A549 (cell line): Measurements from ENCODE around the gene CABP4. TPM values are rescaled to one million over a fixed set of nuclear protein-coding genes. Genes with fewer than 3 reads are reported as not detected.
"Not testable (repeated sequence)": the region's sequence is repeated elsewhere in the genome, so short reads cannot be mapped to it uniquely, and the experiment has no call there.

Experiments used
- ATAC-seq, 2 experiments: fragments of 200-7000 bp in 1 of 2; fragments of >200 bp in 1 of 2; cut with Nextera tagmentation in 1 of 2; cut with Tn5 transposase in 1 of 2; 3 replicates each; pipeline versions ENCODE4 v1.8.0 to v1.9.1; 2018 to 2020; ENCODE audit warnings: mild to moderate bottlenecking in 1 of 2, moderate library complexity in 1 of 2
- CTCF ChIA-PET: fragments of 300-600 bp; sonication (Branson Sonifier 250); formaldehyde crosslinking; extraction: SDS; loops from one replicate; lab custom pipeline; 2021; ENCODE audit warnings: antibody characterized with exemption, inconsistent platforms; lab: Yijun Ruan, JAX
- POLR2A ChIA-PET: fragments of 350-600 bp; formaldehyde crosslinking; extraction: SDS; loops from one replicate; lab custom pipeline; 2021; ENCODE audit warnings: antibody characterized with exemption, inconsistent platforms; lab: Yijun Ruan, JAX
- DNase-seq, 2 experiments: peaks; one replicate each; pipeline versions ENCODE4 v3.0.0 to v3.0.0-alpha.2; 2011 to 2016; ENCODE audit warnings: low read depth in 1 of 2, low spot score in 1 of 2
- FAIRE-seq: peaks from 2 replicates; lab custom pipeline; 2011; peaks lifted over from hg19 to GRCh38; lab: Jason Lieb, UNC
- H3K27ac ChIP-seq, 2 experiments: fragments of >200 bp; sonication (Bioruptor Twin); formaldehyde crosslinking; 3 replicates each; pipeline ENCODE4 v1.5.1; 2016 to 2017
- H3K4me1 ChIP-seq: fragments of >200 bp; sonication (Bioruptor Twin); formaldehyde crosslinking; 3 replicates; pipeline ENCODE4 v1.6.1; 2016
- H3K4me2 ChIP-seq: fragments of >200 bp; sonication (Bioruptor Twin); formaldehyde crosslinking; 3 replicates; pipeline ENCODE4 v1.6.1; 2016
- H3K4me3 ChIP-seq: fragments of >200 bp; sonication (Bioruptor Twin); formaldehyde crosslinking; 3 replicates; pipeline ENCODE4 v1.5.1; 2016
- H3K9me3 ChIP-seq: fragments of >200 bp; sonication (Bioruptor Twin); formaldehyde crosslinking; 3 replicates; pipeline ENCODE4 v1.6.1; 2016
- BHLHE40 ChIP-seq: IDR thresholded peaks from 2 replicates; pipeline ENCODE4 v1.6.1; 2012; ENCODE audit warnings: low read depth, low read length, inconsistent platforms
- CBX8 ChIP-seq: fragments of 200-600 bp; sonication (generic); IDR thresholded peaks from 2 replicates; pipeline ENCODE4 v1.6.1; 2016
- CHD2 ChIP-seq: fragments of 150-350 bp; IDR thresholded peaks from 2 replicates; pipeline ENCODE4 v1.6.1; 2014; ENCODE audit warnings: low read length; ENCODE audit not compliant: partially characterized antibody
- EHF ChIP-seq: fragments of 250-450 bp; sonication (Bioruptor Pico); IDR thresholded peaks from 2 replicates; pipeline ENCODE4 v1.5.0; 2020; ENCODE audit warnings: mild to moderate bottlenecking
- ESRRA ChIP-seq: fragments of 150-350 bp; IDR thresholded peaks from 2 replicates; pipeline ENCODE4 v1.6.1; 2014; ENCODE audit warnings: mild to moderate bottlenecking, low read length, borderline replicate concordance
- FOSL2 ChIP-seq, 2 experiments: fragments of 450-650 bp in 1 of 2; fragments of >200 bp in 1 of 2; sonication (Bioruptor Twin) in 1 of 2; formaldehyde crosslinking; IDR thresholded peaks; 2 replicates each; pipeline versions ENCODE4 v1.5.0 to v1.6.1; 2016 to 2020; ENCODE audit warnings: mild to moderate bottlenecking in 1 of 2, moderate library complexity in 1 of 2
- GATA3 ChIP-seq: IDR thresholded peaks from 2 replicates; pipeline ENCODE4 v1.6.1; 2012; ENCODE audit warnings: borderline replicate concordance
- HDAC2 ChIP-seq: fragments of 200-600 bp; sonication (generic); IDR thresholded peaks from 2 replicates; pipeline ENCODE4 v1.6.1; 2016
- HEYL ChIP-seq: fragments of 250-450 bp; sonication (Bioruptor Pico); IDR thresholded peaks from 2 replicates; pipeline ENCODE4 v1.8.0; 2021; ENCODE audit warnings: mild to moderate bottlenecking, moderate library complexity
- HOXB13 ChIP-seq: fragments of 250-450 bp; sonication (Bioruptor Pico); IDR thresholded peaks from 2 replicates; pipeline ENCODE4 v1.5.0; 2020; ENCODE audit warnings: low read depth, mild to moderate bottlenecking, moderate library complexity
- JUN ChIP-seq, 2 experiments: fragments of >200 bp; sonication (Bioruptor Twin); formaldehyde crosslinking; IDR thresholded peaks; 2 replicates in 1 of 2; 3 replicates in 1 of 2; pipeline ENCODE4 v1.6.1; 2016 to 2017
- KDM1A ChIP-seq: fragments of 200-600 bp; sonication (generic); IDR thresholded peaks from 2 replicates; pipeline ENCODE4 v1.6.1; 2016; ENCODE audit warnings: low read depth, mild to moderate bottlenecking
- MAZ ChIP-seq: fragments of 150-350 bp; IDR thresholded peaks from 2 replicates; pipeline ENCODE4 v1.6.1; 2014; ENCODE audit warnings: antibody characterized with exemption, low read depth, low read length, borderline replicate concordance
- NFE2L2 ChIP-seq: fragments of 150-350 bp; conservative IDR thresholded peaks from 2 replicates; pipeline ENCODE4 v1.6.1; 2014; ENCODE audit warnings: low read length
- NPAS2 ChIP-seq: fragments of 250-450 bp; sonication (Bioruptor Pico); IDR thresholded peaks from 2 replicates; pipeline ENCODE4 v1.8.0; 2022; ENCODE audit warnings: mild to moderate bottlenecking, moderate library complexity, borderline replicate concordance
- NR3C1 ChIP-seq: fragments of >200 bp; sonication (Bioruptor Twin); formaldehyde crosslinking; IDR thresholded peaks from 3 replicates; pipeline ENCODE4 v1.6.1; 2017
- PHF8 ChIP-seq: fragments of 200-600 bp; sonication (generic); IDR thresholded peaks from 2 replicates; pipeline ENCODE4 v1.6.1; 2016; ENCODE audit warnings: low read depth, mild to moderate bottlenecking, antibody characterized with exemption, moderate library complexity, borderline replicate concordance
- POLR2A ChIP-seq: IDR thresholded peaks from 2 replicates; pipeline ENCODE4 v1.6.1; 2012; ENCODE audit warnings: mild to moderate bottlenecking, low read length
- POLR2AphosphoS2 ChIP-seq: conservative IDR thresholded peaks from 2 replicates; pipeline ENCODE4 v1.6.1; 2012; ENCODE audit warnings: low read length, improper control_type of control experiment, inconsistent platforms
- RAD21 ChIP-seq, 2 experiments: fragments of >200 bp in 1 of 2; sonication (Bioruptor Twin) in 1 of 2; formaldehyde crosslinking in 1 of 2; IDR thresholded peaks in 1 of 2; conservative IDR thresholded peaks in 1 of 2; 2 replicates in 1 of 2; 3 replicates in 1 of 2; pipeline ENCODE4 v1.6.1; 2012 to 2018; ENCODE audit warnings: inconsistent platforms in 1 of 2
- SMC3 ChIP-seq: fragments of >200 bp; sonication (Bioruptor Twin); formaldehyde crosslinking; IDR thresholded peaks from 3 replicates; pipeline ENCODE4 v1.6.1; 2018; ENCODE audit warnings: inconsistent platforms
- SREBF2 ChIP-seq: fragments of 450-650 bp; IDR thresholded peaks from 2 replicates; pipeline ENCODE4 v1.6.1; 2014; ENCODE audit warnings: mild to moderate bottlenecking, moderate library complexity
- TFCP2L1 ChIP-seq: fragments of 250-450 bp; sonication (Bioruptor Pico); IDR thresholded peaks from 2 replicates; pipeline ENCODE4 v1.5.0; 2021; ENCODE audit warnings: mild to moderate bottlenecking
- WGBS: methylation state at CpG from one replicate; pipeline ENCODE4 v1.1.6; 2017; ENCODE audit errors: missing lambda C conversion rate; 5-methylcytosine and 5-hydroxymethylcytosine counted together
- polyA plus RNA-seq, 4 experiments: library from polyadenylated mRNA; depleted of rRNA in 3 of 4; stranded (reverse); fragments of >200 nt; fragmentation: RNase III in 1 of 4; extraction: RNeasy Plus Mini Kit Qiagen cat#74134 plus additional on column Dnase treatment in 1 of 4; gene quantifications; 2 replicates in 3 of 4; 3 replicates in 1 of 4; pipeline ENCODE4 v1.2.3, GENCODE V29; 2011 to 2017
- TF ChIP-seq, protein P1 (sequence below): IDR thresholded peaks from 2 replicates; pipeline ENCODE4 v1.6.1; 2012

Gene CABP4
- polyA plus RNA-seq, 2 of the 4 experiments (the other 2 are of a cell fraction): not detected

DNA sequence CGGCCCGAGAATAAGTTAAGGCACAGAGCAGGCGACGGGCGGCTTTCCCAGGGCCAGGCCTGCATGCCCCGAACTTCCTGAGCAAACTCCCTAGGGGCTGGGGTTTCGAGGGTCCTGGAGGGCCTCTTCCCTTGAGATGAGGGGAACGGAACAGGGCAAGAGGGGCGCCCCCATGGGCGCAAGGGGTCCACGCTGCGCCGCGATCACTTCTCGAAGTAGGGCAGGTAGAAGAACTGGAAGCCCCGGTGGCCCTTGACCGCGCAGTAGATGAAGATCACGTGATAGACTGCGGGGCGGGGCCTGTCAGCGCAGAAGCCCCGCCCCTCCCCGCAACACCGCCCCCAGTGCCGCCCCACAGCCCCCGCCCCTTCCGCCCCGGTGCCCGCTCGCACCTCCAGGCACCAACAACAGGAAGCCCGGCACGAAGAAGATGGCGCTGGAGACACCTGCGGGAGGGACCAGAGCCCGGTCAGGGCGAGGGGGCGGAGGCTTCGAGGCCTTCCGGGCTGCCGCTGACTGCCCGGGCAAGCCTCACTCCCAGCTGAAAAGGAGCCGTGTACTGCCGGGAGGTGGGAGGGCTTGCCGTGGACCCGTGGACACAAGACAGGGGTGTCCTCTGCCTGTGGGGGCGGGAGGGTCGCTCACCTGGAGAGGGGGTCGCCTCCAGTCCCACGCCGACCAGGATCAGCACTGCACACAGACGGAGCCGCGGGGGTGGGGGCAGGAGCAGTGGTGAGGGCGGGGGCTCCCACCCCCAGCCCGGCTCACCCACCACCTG, 9.4 kb downstream of the CABP4 start (continued):
- TF ChIP-seq HEYL (CRISPR knock-in tag): no peak
- peak; percentile 55; the same call in 1 of the 2 replicates for TF ChIP-seq TFCP2L1
- no peak for TF ChIP-seq KDM1A
- no peak for TF ChIP-seq POLR2AphosphoS2
- no peak for TF ChIP-seq CBX8
- TF ChIP-seq, protein P1, sequence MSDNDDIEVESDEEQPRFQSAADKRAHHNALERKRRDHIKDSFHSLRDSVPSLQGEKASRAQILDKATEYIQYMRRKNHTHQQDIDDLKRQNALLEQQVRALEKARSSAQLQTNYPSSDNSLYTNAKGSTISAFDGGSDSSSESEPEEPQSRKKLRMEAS: peak; percentile 71; the same call in 1 of the 2 replicates
- no peak for TF ChIP-seq NPAS2
- no peak for TF ChIP-seq ESRRA
- TF ChIP-seq, all 56 proteins: peak for 10

GRCh38 chr11:67465189-67465510, 10.0 kb downstream of the CABP4 start:
- DNase-seq (peak in 1 of 2 experiments; percentile 65), ATAC-seq (peak in 1 of 2 experiments; percentile 4; a peak in 3 of 6 replicates), FAIRE-seq (no peak)
- CTCF ChIA-PET: interaction anchor here (0.8 to 1.8 kb wide), 4 partner anchors 24 to 120 kb away, joined by 3 to 4 read pairs (median 4); partner anchors contain the start of gene PPP1CA
- Histone ChIP-seq H3K4me2 (peak overlapping the region; percentile 88), H3K27ac (peak overlapping the region; percentile 95 to 99), H3K4me3 (peak overlapping the region; percentile 73), H3K4me1 (peaks cover 38% of the 10 kb centered on the region), H3K9me3 (no peaks in the 10 kb centered on the region)
- POLR2A ChIA-PET: interaction anchor here (0.9 to 1.7 kb wide), 4 partner anchors 11 to 64 kb away, joined by 3 to 5 read pairs (median 4); partner anchors contain the start of gene PPP1CA
- 17% methylated on average over 3 of the region's 3 CpGs for WGBS
- no peak for TF ChIP-seq CHD2
- TF ChIP-seq FOSL2 (IDR thresholded peaks at IDR 0.05): no peak
- peak; percentile 20; the same call in 1 of the 2 replicates for TF ChIP-seq FOSL2 (CRISPR knock-in tag; IDR thresholded peaks at IDR 0.05)

- TF ChIP-seq FOSL2 (IDR thresholded peaks at IDR 0.05): not testable (repeated sequence)
- peak; percentile 44 for TF ChIP-seq FOSL2 (CRISPR knock-in tag; IDR thresholded peaks at IDR 0.05)
- TF ChIP-seq, all 56 proteins: peak for 1; not testable (repeated sequence) for 55
- not testable (repeated sequence) for ATAC-seq, FAIRE-seq, H3K9me3 ChIP-seq
- Histone ChIP-seq H3K4me3 (peak overlapping the region; percentile 73), H3K4me2 (peak overlapping the region; percentile 88), H3K27ac (peak overlapping the region; percentile 95 to 99), H3K4me1 (peaks cover 38% of the 10 kb centered on the region)
- 66% methylated on average over 2 of the region's 2 CpGs for WGBS
- CTCF ChIA-PET: interaction anchor here (0.8 to 1.8 kb wide), 4 partner anchors 24 to 120 kb away, joined by 3 to 4 read pairs (median 4); partner anchors contain the start of gene PPP1CA
- POLR2A ChIA-PET: interaction anchor here (0.9 to 1.7 kb wide), 4 partner anchors 11 to 64 kb away, joined by 3 to 5 read pairs (median 4); partner anchors contain the start of gene PPP1CA
- peak in 1 of 2 experiments; percentile 50 for DNase-seq
These were observed 10.4 kb downstream of the CABP4 start for GRCh38 chr11:67465530-67465929.

- DNase-seq (no peak), FAIRE-seq (no peak), ATAC-seq (no peak)
- Histone ChIP-seq H3K4me1 (peaks cover 38% of the 10 kb centered on the region), H3K4me3 (no peak overlapping the region), H3K4me2 (no peak overlapping the region), H3K27ac (peak overlapping the region in 1 of 2 experiments; percentile 99; a peak in 3 of 6 replicates), H3K9me3 (no peaks in the 10 kb centered on the region)
- POLR2A ChIA-PET: interaction anchor here (1.2 to 1.6 kb wide), 3 partner anchors 17 to 39 kb away, joined by 3 to 4 read pairs (median 3); partner anchors contain the start of gene AIP
- no peak for TF ChIP-seq CBX8
- no peak for TF ChIP-seq EHF (CRISPR knock-in tag)
- no peak for TF ChIP-seq PHF8
- no peak for TF ChIP-seq JUN (IDR thresholded peaks at IDR 0.05)
- no peak for TF ChIP-seq MAZ
- TF ChIP-seq BHLHE40: no peak
- no peak for TF ChIP-seq HEYL (CRISPR knock-in tag)
- no peak for TF ChIP-seq SMC3
- no peak for TF ChIP-seq HDAC2
- TF ChIP-seq NFE2L2: no peak
- no peak for TF ChIP-seq POLR2A
- no peak for TF ChIP-seq RAD21 (conservative IDR thresholded peaks at IDR 0.05 in 1 of 2, IDR thresholded peaks at IDR 0.05 in 1 of 2)
- TF ChIP-seq SREBF2: no peak
- TF ChIP-seq FOSL2 (IDR thresholded peaks at IDR 0.05): no peak
- no peak for TF ChIP-seq FOSL2 (CRISPR knock-in tag; IDR thresholded peaks at IDR 0.05)
- TF ChIP-seq GATA3: no peak
- no peak for TF ChIP-seq NR3C1
- no peak for TF ChIP-seq HOXB13 (CRISPR knock-in tag)
- WGBS: 90% methylated on average over 5 of the region's 5 CpGs
- CTCF ChIA-PET: interaction anchor here (1.8 to 5.4 kb wide), 3 partner anchors 14 to 121 kb away, joined by 4 to 22 read pairs (median 10); no protein-coding TSS in a partner anchor
These were observed 11.2 kb downstream of the CABP4 start for GRCh38 chr11:67466367-67466766.
